H9 (cell line): ENCODE data around the gene LIX1L. TPM values are rescaled to one million over a fixed set of nuclear protein-coding genes. Genes with fewer than 3 reads are reported as not detected.
A peak's percentile ranks its signal among the peaks of the same experiment; 100 is the strongest.

ENCODE experiments used
- DNase-seq: peaks from one replicate; pipeline ENCODE4 v3.0.0-alpha.2; 2017
- H2AFZ ChIP-seq: one replicate; pipeline ENCODE4 v1.6.1; 2013; ENCODE audit warnings: mild to moderate bottlenecking, low read length, control low read depth, moderate library complexity
- H2AK5ac ChIP-seq: 2 replicates; pipeline ENCODE4 v1.6.1; 2013; ENCODE audit warnings: low read length, control low read depth, mixed read lengths; ENCODE audit not compliant: insufficient read length
- H2BK120ac ChIP-seq: one replicate; pipeline ENCODE4 v1.6.1; 2013; ENCODE audit warnings: low read depth, mild to moderate bottlenecking, low read length, control low read depth, inconsistent platforms; ENCODE audit not compliant: poor library complexity, severe bottlenecking
- H2BK12ac ChIP-seq: 2 replicates; pipeline ENCODE4 v1.6.1; 2013; ENCODE audit warnings: low read length, control low read depth, mixed read lengths, low read depth; ENCODE audit not compliant: insufficient read length
- H2BK15ac ChIP-seq: 2 replicates; pipeline ENCODE4 v1.6.1; 2013; ENCODE audit warnings: low read depth, low read length, control low read depth
- H2BK20ac ChIP-seq: one replicate; pipeline ENCODE4 v1.6.1; 2013; ENCODE audit warnings: low read depth, mild to moderate bottlenecking, low read length, control low read depth, inconsistent platforms; ENCODE audit not compliant: poor library complexity, severe bottlenecking
- H2BK5ac ChIP-seq: 2 replicates; pipeline ENCODE4 v1.6.1; 2013; ENCODE audit warnings: low read length, control low read depth, mixed read lengths; ENCODE audit not compliant: insufficient read length
- H3K14ac ChIP-seq: 2 replicates; pipeline ENCODE4 v1.6.1; 2013; ENCODE audit warnings: low read length, control low read depth; ENCODE audit not compliant: insufficient read depth
- H3K18ac ChIP-seq: 2 replicates; pipeline ENCODE4 v1.6.1; 2013; ENCODE audit warnings: low read depth, mild to moderate bottlenecking, mixed read lengths, low read length, control low read depth; ENCODE audit not compliant: insufficient read length
- H3K23ac ChIP-seq: 2 replicates; pipeline ENCODE4 v1.6.1; 2013; ENCODE audit warnings: low read length, control low read depth, mixed read lengths, low read depth; ENCODE audit not compliant: insufficient read length
- H3K23me2 ChIP-seq: 2 replicates; pipeline ENCODE4 v1.6.1; 2013; ENCODE audit warnings: low read depth, mild to moderate bottlenecking, mixed read lengths, low read length, control low read depth; ENCODE audit not compliant: insufficient read length, poor library complexity, severe bottlenecking
- H3K27ac ChIP-seq: 2 replicates; pipeline ENCODE4 v1.5.1; 2013; ENCODE audit warnings: low read length, control low read depth, mixed read lengths, low read depth; ENCODE audit not compliant: insufficient read length
- H3K27me3 ChIP-seq: 2 replicates; pipeline ENCODE4 v1.6.1; 2013; ENCODE audit warnings: low read length, control low read depth, inconsistent platforms; ENCODE audit not compliant: insufficient read depth
- H3K4ac ChIP-seq: 2 replicates; pipeline ENCODE4 v1.6.1; 2013; ENCODE audit warnings: low read depth, mild to moderate bottlenecking, control low read depth, inconsistent platforms, low read length, moderate library complexity
- H3K4me1 ChIP-seq: 2 replicates; pipeline ENCODE4 v1.6.1; 2013; ENCODE audit warnings: low read length, control low read depth, inconsistent platforms; ENCODE audit not compliant: insufficient read depth
- H3K4me2 ChIP-seq: 2 replicates; pipeline ENCODE4 v1.6.1; 2013; ENCODE audit warnings: low read length, control low read depth, mixed read lengths; ENCODE audit not compliant: insufficient read length, insufficient read depth
- H3K56ac ChIP-seq: 2 replicates; pipeline ENCODE4 v1.6.1; 2013; ENCODE audit warnings: low read depth, mild to moderate bottlenecking, mixed read lengths, low read length, control low read depth; ENCODE audit not compliant: insufficient read length
- H3K79me1 ChIP-seq: 2 replicates; pipeline ENCODE4 v1.6.1; 2013; ENCODE audit warnings: low read depth, mild to moderate bottlenecking, moderate library complexity, low read length, control low read depth, inconsistent platforms; ENCODE audit not compliant: insufficient read depth, poor library complexity, severe bottlenecking
- H3K79me2 ChIP-seq: 2 replicates; pipeline ENCODE4 v1.6.1; 2013; ENCODE audit warnings: low read length, control low read depth, inconsistent platforms; ENCODE audit not compliant: insufficient read depth
- H3K9ac ChIP-seq: 2 replicates; pipeline ENCODE4 v1.6.1; 2013; ENCODE audit warnings: low read length, control low read depth, mixed read lengths; ENCODE audit not compliant: insufficient read length; ENCODE audit errors: extremely low read depth
- H3K9me3 ChIP-seq: one replicate; pipeline ENCODE4 v1.6.1; 2013; ENCODE audit warnings: low read depth, low read length, inconsistent platforms; ENCODE audit not compliant: control insufficient read depth
- H3T11ph ChIP-seq: one replicate; pipeline ENCODE4 v1.6.1; 2013; ENCODE audit warnings: mild to moderate bottlenecking, low read length, control low read depth, inconsistent platforms
- H4K20me1 ChIP-seq: one replicate; pipeline ENCODE4 v1.6.1; 2013; ENCODE audit not compliant: control insufficient read depth, insufficient read length, insufficient read depth
- H4K5ac ChIP-seq: 2 replicates; pipeline ENCODE4 v1.6.1; 2013; ENCODE audit warnings: low read depth, mild to moderate bottlenecking, mixed read lengths, low read length, control low read depth; ENCODE audit not compliant: insufficient read length
- H4K8ac ChIP-seq: replicated peaks from 2 replicates; pipeline ENCODE4 v1.6.1; 2013; ENCODE audit warnings: low read length, control low read depth, mixed read lengths, low read depth; ENCODE audit not compliant: insufficient read length
- H4K91ac ChIP-seq: 2 replicates; pipeline ENCODE4 v1.6.1; 2013; ENCODE audit warnings: low read depth, mild to moderate bottlenecking, moderate library complexity, mixed read lengths, low read length, control low read depth; ENCODE audit not compliant: insufficient read length
- H3K27ac Mint-ChIP-seq, 3 experiments: 2 replicates in 2 of 3; 3 replicates in 1 of 3; pipeline ENCODE4 v1.8.0; 2020 to 2021; ENCODE audit warnings: mixed read lengths in 3 of 3, mild to moderate bottlenecking in 1 of 3, moderate library complexity in 1 of 3
- H3K27me3 Mint-ChIP-seq: 2 replicates; pipeline ENCODE4 v1.8.0; 2021; ENCODE audit warnings: low read depth, mild to moderate bottlenecking, moderate library complexity, mixed read lengths
- H3K36me3 Mint-ChIP-seq, 3 experiments: 2 replicates in 2 of 3; 3 replicates in 1 of 3; pipeline ENCODE4 v1.8.0; 2020 to 2021; ENCODE audit warnings: low read depth in 3 of 3, mixed read lengths in 3 of 3; ENCODE audit not compliant: insufficient read depth in 1 of 3
- H3K4me1 Mint-ChIP-seq, 2 experiments: 2 replicates each; pipeline ENCODE4 v1.8.0; 2020; ENCODE audit warnings: mixed read lengths in 2 of 2
- H3K4me3 Mint-ChIP-seq, 2 experiments: 2 replicates in 1 of 2; 3 replicates in 1 of 2; pipeline ENCODE4 v1.8.0; 2020 to 2021; ENCODE audit warnings: mild to moderate bottlenecking in 2 of 2, mixed read lengths in 2 of 2, moderate library complexity in 1 of 2
- H3K9me3 Mint-ChIP-seq, 2 experiments: 2 replicates in 1 of 2; 3 replicates in 1 of 2; pipeline ENCODE4 v1.8.0; 2020; ENCODE audit warnings: mild to moderate bottlenecking in 2 of 2, mixed read lengths in 2 of 2, moderate library complexity in 1 of 2
- WGBS: extraction: QIAGEN DNeasy Blood & Tissue Kit; methylation state at CpG from one replicate; pipeline ENCODE4 v1.1.7; 2013; ENCODE audit warnings: missing lambda C conversion rate, low lambda C conversion rate, mixed read lengths; ENCODE audit not compliant: insufficient read length; ENCODE audit errors: extremely low coverage; 5-methylcytosine and 5-hydroxymethylcytosine counted together
- total RNA-seq: library from RNA; stranded (reverse); gene quantifications from 2 replicates; pipeline ENCODE4 v1.2.1, GENCODE V29; 2021
- TF ChIP-seq, protein P1 (sequence below): fragments of 200-600 bp; sonication (generic); conservative IDR thresholded peaks from 3 replicates; pipeline ENCODE4 v1.8.0; 2021; ENCODE audit warnings: antibody characterized with exemption, mild to moderate bottlenecking

The LIX1L gene
- total RNA-seq, 1 experiment from 2014 or later = 5.9 TPM

DNA sequence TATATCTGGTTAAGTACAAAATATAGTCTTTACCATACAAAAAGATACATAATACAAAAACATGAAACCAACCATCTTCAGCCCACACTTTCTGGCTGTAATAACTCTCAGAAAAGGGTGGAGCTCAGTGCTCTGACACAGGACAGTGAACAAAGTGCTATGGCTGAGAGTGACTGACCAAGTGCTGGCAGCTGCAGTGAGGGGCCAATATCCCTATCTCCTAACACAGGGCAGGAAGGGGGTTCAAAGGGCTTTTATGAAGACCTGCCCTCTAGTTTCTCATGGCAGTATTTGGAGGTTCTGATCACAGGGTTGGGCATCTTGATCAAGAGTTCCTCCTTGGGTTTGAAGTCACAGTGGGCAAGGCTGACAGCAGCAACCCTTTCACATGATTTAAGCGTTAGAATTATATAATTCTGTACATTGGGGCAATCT lies 34.7 kb upstream of the LIX1L start:
- no peak overlapping the region for H4K8ac ChIP-seq
- H3K4me1 Mint-ChIP-seq = peaks cover 32 to 42% of the 10 kb centered on the region in 2 experiments
- H2BK120ac ChIP-seq = no peak overlapping the region
- peaks cover 0 to 3% of the 10 kb centered on the region in 2 experiments; a peak in 2 of 5 replicates for H3K9me3 Mint-ChIP-seq
- no peak overlapping the region for H2BK15ac ChIP-seq
- no peak overlapping the region for H3K9ac ChIP-seq
- H3K4me2 ChIP-seq = no peak overlapping the region
- H2BK5ac ChIP-seq = no peak overlapping the region
- no peak overlapping the region for H3T11ph ChIP-seq
- H3K27ac Mint-ChIP-seq = peak overlapping the region in 1 of 3 experiments; percentile 96; a peak in 3 of 7 replicates
- H3K27ac ChIP-seq = no peak overlapping the region
- TF ChIP-seq, protein P1, sequence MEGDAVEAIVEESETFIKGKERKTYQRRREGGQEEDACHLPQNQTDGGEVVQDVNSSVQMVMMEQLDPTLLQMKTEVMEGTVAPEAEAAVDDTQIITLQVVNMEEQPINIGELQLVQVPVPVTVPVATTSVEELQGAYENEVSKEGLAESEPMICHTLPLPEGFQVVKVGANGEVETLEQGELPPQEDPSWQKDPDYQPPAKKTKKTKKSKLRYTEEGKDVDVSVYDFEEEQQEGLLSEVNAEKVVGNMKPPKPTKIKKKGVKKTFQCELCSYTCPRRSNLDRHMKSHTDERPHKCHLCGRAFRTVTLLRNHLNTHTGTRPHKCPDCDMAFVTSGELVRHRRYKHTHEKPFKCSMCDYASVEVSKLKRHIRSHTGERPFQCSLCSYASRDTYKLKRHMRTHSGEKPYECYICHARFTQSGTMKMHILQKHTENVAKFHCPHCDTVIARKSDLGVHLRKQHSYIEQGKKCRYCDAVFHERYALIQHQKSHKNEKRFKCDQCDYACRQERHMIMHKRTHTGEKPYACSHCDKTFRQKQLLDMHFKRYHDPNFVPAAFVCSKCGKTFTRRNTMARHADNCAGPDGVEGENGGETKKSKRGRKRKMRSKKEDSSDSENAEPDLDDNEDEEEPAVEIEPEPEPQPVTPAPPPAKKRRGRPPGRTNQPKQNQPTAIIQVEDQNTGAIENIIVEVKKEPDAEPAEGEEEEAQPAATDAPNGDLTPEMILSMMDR = no peak
- H4K20me1 ChIP-seq = no peaks in the 10 kb centered on the region
- H3K79me2 ChIP-seq = peaks cover 3% of the 10 kb centered on the region; the same call in 1 of the 2 replicates
- no peaks in the 10 kb centered on the region for H3K9me3 ChIP-seq
- no peak for DNase-seq
- no peak overlapping the region for H3K14ac ChIP-seq
- H4K5ac ChIP-seq = no peak overlapping the region
- H3K27me3 Mint-ChIP-seq = no peaks in the 10 kb centered on the region
- H4K91ac ChIP-seq = no peak overlapping the region
- H2BK12ac ChIP-seq = no peak overlapping the region
- H2BK20ac ChIP-seq = no peak overlapping the region
- no peak overlapping the region for H3K4ac ChIP-seq
- no peaks in the 10 kb centered on the region for H3K27me3 ChIP-seq
- no peaks in the 10 kb centered on the region; the same call in 1 of the 2 replicates for H3K4me1 ChIP-seq
- WGBS = no CpG with 5 or more reads among the region's 1 CpG
- no peak overlapping the region for H3K18ac ChIP-seq
- peak overlapping the region in 1 of 2 experiments; percentile 5; a peak in 2 of 5 replicates for H3K4me3 Mint-ChIP-seq
- H3K56ac ChIP-seq = no peak overlapping the region
- no peak overlapping the region for H2AFZ ChIP-seq
- H3K23me2 ChIP-seq = peaks cover 19% of the 10 kb centered on the region
- H3K23ac ChIP-seq = no peak overlapping the region
- peaks cover 32 to 43% (median 32%) of the 10 kb centered on the region in 3 experiments for H3K36me3 Mint-ChIP-seq
- H2AK5ac ChIP-seq = no peak overlapping the region
- peaks cover 7% of the 10 kb centered on the region for H3K79me1 ChIP-seq
